ENCODE measurements around the gene CNIH3. TPM values are rescaled to one million over a fixed set of nuclear protein-coding genes. Genes with fewer than 3 reads are reported as not detected.

CNIH3 gene
- total and polyA plus RNA-seq, 5 donors from 2014 or later: 1.4 to 2.6 (median 1.9) TPM

- ATAC-seq (ENCODE audit: low read depth in 2 of 2): no peak
These were observed 31.1 kb upstream of the CNIH3 start for GRCh38 chr1:224585051-224585450.

GRCh38 chr1:224587051-224587450 lies 29.1 kb upstream of the CNIH3 start:
- Histone ChIP-seq H3K27ac (ENCODE audit: insufficient read depth, low read length, poor library complexity, severe bottlenecking) (no peak overlapping the region), H3K27me3 (ENCODE audit: control insufficient read depth, insufficient read depth, low read length) (no peaks in the 10 kb centered on the region), H3K4me3 (ENCODE audit: low read depth, low read length) (no peak overlapping the region), H3K9me3 (ENCODE audit: control insufficient read depth in 2 of 2, low read length in 2 of 2) (no peaks in the 10 kb centered on the region), H3K36me3 (ENCODE audit: control insufficient read depth, insufficient read depth, low read length) (no peaks in the 10 kb centered on the region), H3K4me1 (ENCODE audit: control insufficient read depth, insufficient read depth, low read length, poor library complexity, severe bottlenecking) (no peaks in the 10 kb centered on the region)
- Mint-ChIP-seq H3K27ac (no peak overlapping the region), H3K36me3 (peaks cover 9% of the 10 kb centered on the region), H3K4me1 (no peaks in the 10 kb centered on the region), H3K9me3 (peaks cover 0 to 5% (median 2%) of the 10 kb centered on the region in 7 donors), H3K4me3 (no peak overlapping the region), H3K27me3 (peaks cover 13% of the 10 kb centered on the region)
- no peak for DNase-seq
- no peak for ATAC-seq (ENCODE audit: low read depth in 2 of 2)

More at GRCh38 chr1:224585051-224585450, 31.1 kb upstream of the CNIH3 start:
- Mint-ChIP-seq H3K27me3 (peaks cover 12% of the 10 kb centered on the region), H3K27ac (no peak overlapping the region), H3K4me3 (no peak overlapping the region), H3K4me1 (no peaks in the 10 kb centered on the region), H3K36me3 (peaks cover 9% of the 10 kb centered on the region), H3K9me3 (peaks cover 0 to 4% (median 2%) of the 10 kb centered on the region in 7 donors)
- peaks cover 4% of the 10 kb centered on the region for H3K27me3 ChIP-seq (ENCODE audit: control insufficient read depth, insufficient read depth, low read length)
- no peak for DNase-seq
- H3K27ac ChIP-seq (ENCODE audit: insufficient read depth, low read length, poor library complexity, severe bottlenecking): no peak overlapping the region
- no peaks in the 10 kb centered on the region for H3K36me3 ChIP-seq (ENCODE audit: control insufficient read depth, insufficient read depth, low read length)
- no peaks in the 10 kb centered on the region for H3K4me1 ChIP-seq (ENCODE audit: control insufficient read depth, insufficient read depth, low read length, poor library complexity, severe bottlenecking)
- H3K9me3 ChIP-seq (ENCODE audit: control insufficient read depth in 2 of 2, low read length in 2 of 2): no peaks in the 10 kb centered on the region
- H3K4me3 ChIP-seq (ENCODE audit: low read depth, low read length): no peak overlapping the region

DNA sequence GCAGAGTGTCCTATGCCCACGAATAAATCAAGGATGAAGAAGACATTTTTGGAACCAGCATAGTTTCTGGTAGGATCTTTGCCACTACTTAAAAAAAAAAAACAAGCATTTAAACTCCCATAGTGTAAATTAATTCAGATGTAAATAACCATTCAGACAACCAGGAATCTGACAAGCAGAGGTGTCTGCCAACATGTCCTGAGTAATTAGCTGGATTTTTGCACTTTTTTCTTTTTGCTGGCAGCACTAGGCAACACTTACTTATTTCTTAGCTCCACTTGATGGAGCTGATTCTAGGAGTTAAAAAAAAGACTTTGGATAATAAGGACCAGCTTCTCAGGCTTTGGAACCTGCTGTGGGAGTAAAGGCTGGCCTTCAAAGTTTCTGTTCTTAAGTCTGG lies 27.6 kb upstream of the CNIH3 start:
- no peaks in the 10 kb centered on the region for H3K4me1 Mint-ChIP-seq
- H3K27me3 Mint-ChIP-seq: peaks cover 10% of the 10 kb centered on the region
- ATAC-seq (ENCODE audit: low read depth in 2 of 2): no peak
- no peak overlapping the region for H3K27ac Mint-ChIP-seq
- Histone ChIP-seq H3K27me3 (ENCODE audit: control insufficient read depth, insufficient read depth, low read length) (no peaks in the 10 kb centered on the region), H3K9me3 (ENCODE audit: control insufficient read depth in 2 of 2, low read length in 2 of 2) (no peaks in the 10 kb centered on the region), H3K4me1 (ENCODE audit: control insufficient read depth, insufficient read depth, low read length, poor library complexity, severe bottlenecking) (no peaks in the 10 kb centered on the region), H3K27ac (ENCODE audit: insufficient read depth, low read length, poor library complexity, severe bottlenecking) (no peak overlapping the region), H3K4me3 (ENCODE audit: low read depth, low read length) (no peak overlapping the region), H3K36me3 (ENCODE audit: control insufficient read depth, insufficient read depth, low read length) (no peaks in the 10 kb centered on the region)
- H3K36me3 Mint-ChIP-seq: peaks cover 9% of the 10 kb centered on the region
- H3K9me3 Mint-ChIP-seq: peaks cover 0 to 5% (median 1%) of the 10 kb centered on the region in 7 donors
- no peak overlapping the region for H3K4me3 Mint-ChIP-seq
- DNase-seq: no peak

DNA sequence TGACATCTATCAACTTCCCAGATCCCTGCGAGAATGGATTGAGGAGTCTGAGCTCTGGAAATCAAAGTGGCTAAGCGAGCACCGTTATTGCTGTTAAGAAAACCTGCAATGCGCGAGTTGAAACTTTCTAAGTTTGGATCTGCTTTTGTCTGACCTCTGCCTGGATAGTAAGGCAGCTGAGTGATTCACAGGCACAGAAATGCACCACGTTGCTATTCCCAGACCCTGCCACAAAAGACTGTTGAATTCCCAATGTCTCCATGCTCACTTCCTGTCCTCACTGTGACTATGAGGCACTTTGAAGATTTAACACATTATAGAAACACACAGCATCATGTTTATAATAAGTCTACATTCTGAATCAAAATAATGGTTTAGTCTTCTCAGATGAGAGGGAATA lies 27.1 kb upstream of the CNIH3 start:
- Histone ChIP-seq H3K36me3 (ENCODE audit: control insufficient read depth, insufficient read depth, low read length) (no peaks in the 10 kb centered on the region), H3K27ac (ENCODE audit: insufficient read depth, low read length, poor library complexity, severe bottlenecking) (no peak overlapping the region), H3K27me3 (ENCODE audit: control insufficient read depth, insufficient read depth, low read length) (no peaks in the 10 kb centered on the region), H3K9me3 (ENCODE audit: control insufficient read depth in 2 of 2, low read length in 2 of 2) (no peaks in the 10 kb centered on the region), H3K4me1 (ENCODE audit: control insufficient read depth, insufficient read depth, low read length, poor library complexity, severe bottlenecking) (no peaks in the 10 kb centered on the region), H3K4me3 (ENCODE audit: low read depth, low read length) (no peak overlapping the region)
- ATAC-seq (ENCODE audit: low read depth in 2 of 2): no peak
- Mint-ChIP-seq H3K9me3 (peaks cover 0 to 5% (median 1%) of the 10 kb centered on the region in 7 donors), H3K27ac (no peak overlapping the region), H3K27me3 (peaks cover 10% of the 10 kb centered on the region), H3K36me3 (peaks cover 9% of the 10 kb centered on the region), H3K4me3 (no peak overlapping the region), H3K4me1 (no peaks in the 10 kb centered on the region)
- no peak for DNase-seq

DNA sequence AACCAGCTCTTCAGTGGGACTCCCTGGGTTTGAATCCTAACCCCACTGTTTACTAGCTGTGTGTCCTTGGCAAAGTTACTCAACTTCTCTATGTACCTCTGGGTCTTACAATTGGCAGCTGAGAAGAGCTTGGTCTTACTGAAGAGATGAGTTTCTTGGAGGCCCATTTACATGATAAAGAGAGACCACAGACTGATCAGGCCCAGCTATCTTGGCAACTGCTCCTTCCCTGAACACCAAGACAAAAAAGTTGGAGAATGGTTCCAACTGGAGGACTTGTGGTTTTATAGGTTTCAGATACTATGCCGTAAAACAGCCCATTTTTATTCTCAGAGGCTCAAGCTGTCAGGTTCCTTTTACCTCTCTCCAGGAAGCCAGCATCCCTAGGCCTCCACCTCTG lies 24.8 kb upstream of the CNIH3 start:
- ATAC-seq (ENCODE audit: low read depth in 2 of 2): no peak
- Mint-ChIP-seq H3K9me3 (peaks cover 0 to 5% (median 0%) of the 10 kb centered on the region in 7 donors), H3K4me3 (no peak overlapping the region), H3K27ac (no peak overlapping the region), H3K36me3 (peaks cover 9% of the 10 kb centered on the region), H3K4me1 (no peaks in the 10 kb centered on the region), H3K27me3 (peaks cover 6% of the 10 kb centered on the region)
- Histone ChIP-seq H3K9me3 (ENCODE audit: control insufficient read depth in 2 of 2, low read length in 2 of 2) (no peaks in the 10 kb centered on the region), H3K4me3 (ENCODE audit: low read depth, low read length) (no peak overlapping the region), H3K4me1 (ENCODE audit: control insufficient read depth, insufficient read depth, low read length, poor library complexity, severe bottlenecking) (no peaks in the 10 kb centered on the region), H3K36me3 (ENCODE audit: control insufficient read depth, insufficient read depth, low read length) (no peaks in the 10 kb centered on the region), H3K27me3 (ENCODE audit: control insufficient read depth, insufficient read depth, low read length) (no peaks in the 10 kb centered on the region), H3K27ac (ENCODE audit: insufficient read depth, low read length, poor library complexity, severe bottlenecking) (no peak overlapping the region)
- DNase-seq: no peak

DNA sequence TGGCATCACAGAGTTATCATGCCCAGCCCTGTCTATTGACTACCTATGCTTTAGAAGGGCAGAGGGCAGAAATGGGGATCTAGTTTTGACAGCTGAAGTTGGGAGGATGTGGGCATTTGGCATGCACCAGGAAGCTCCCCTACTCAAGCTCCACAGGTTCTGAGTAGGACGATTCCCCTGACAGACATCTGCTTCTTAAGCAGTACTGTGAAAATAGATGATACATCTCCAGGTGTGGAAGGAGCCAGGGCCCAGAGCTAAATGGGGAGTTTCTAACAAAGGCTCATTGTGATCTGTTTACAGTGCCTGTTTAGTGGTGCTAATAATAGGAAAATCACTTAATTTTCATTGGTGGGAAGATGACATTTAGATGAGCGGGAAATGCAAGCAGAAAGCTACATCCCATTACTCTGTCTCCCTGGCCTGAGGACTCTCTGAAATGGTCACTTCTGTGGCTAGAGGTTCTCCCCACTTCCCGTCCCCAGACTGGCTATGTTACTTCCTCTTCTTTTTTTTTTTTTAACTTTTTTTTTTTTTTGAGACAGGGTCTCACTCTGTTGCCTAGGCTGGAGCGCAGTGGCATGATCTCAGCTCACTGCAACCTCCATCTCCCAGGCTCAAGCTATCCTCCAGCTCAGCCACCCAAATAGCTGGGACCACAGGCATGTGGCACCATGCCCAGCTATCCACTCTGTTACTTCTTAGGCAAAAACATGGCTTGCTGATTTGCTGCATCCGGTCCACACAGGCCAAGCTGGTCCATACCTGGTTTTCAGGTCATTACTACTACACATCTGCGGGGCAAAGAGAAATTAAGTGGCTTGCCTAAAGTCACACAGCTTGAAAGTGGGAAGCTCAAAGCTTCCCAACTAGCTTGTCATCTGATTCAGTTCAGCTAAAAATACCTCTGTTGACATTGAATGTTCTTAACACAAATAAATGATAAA lies 23.2 kb upstream of the CNIH3 start:
- Mint-ChIP-seq H3K36me3 (peaks cover 5% of the 10 kb centered on the region), H3K9me3 (peaks cover 0 to 5% (median 0%) of the 10 kb centered on the region in 7 donors), H3K27me3 (peaks cover 14% of the 10 kb centered on the region), H3K27ac (peak overlapping the region in 1 of 3 donors; percentile 49), H3K4me3 (no peak overlapping the region), H3K4me1 (no peaks in the 10 kb centered on the region)
- H3K4me3 ChIP-seq (ENCODE audit: low read depth, low read length): no peak overlapping the region
- no peaks in the 10 kb centered on the region for H3K27me3 ChIP-seq (ENCODE audit: control insufficient read depth, insufficient read depth, low read length)
- H3K9me3 ChIP-seq (ENCODE audit: control insufficient read depth in 2 of 2, low read length in 2 of 2): no peaks in the 10 kb centered on the region
- H3K27ac ChIP-seq (ENCODE audit: insufficient read depth, low read length, poor library complexity, severe bottlenecking): no peak overlapping the region
- ATAC-seq (ENCODE audit: low read depth in 2 of 2) (no peak), DNase-seq (peak in 1 of 3 donors; percentile 5)
- no peaks in the 10 kb centered on the region for H3K36me3 ChIP-seq (ENCODE audit: control insufficient read depth, insufficient read depth, low read length)
- no peaks in the 10 kb centered on the region for H3K4me1 ChIP-seq (ENCODE audit: control insufficient read depth, insufficient read depth, low read length, poor library complexity, severe bottlenecking)

DNA sequence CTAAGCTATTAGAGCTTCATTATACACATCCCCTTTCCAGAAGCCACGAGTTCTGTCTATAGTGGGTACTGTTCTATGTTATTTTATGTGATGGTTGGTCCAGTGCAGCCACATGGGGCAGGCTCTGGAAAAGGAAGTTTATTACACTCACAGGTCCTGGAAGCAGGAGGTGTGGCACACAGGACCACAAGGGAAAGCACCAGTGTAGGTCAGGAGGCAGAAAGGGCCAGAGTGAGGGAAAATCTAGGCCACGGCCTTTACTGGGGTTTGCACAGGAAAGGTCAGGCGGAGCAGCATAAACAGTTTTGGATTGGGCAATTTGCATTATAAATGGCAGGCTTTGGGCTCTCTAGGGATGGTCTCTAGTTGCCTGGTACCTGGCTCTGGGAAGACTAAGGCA lies 21.8 kb upstream of the CNIH3 start:
- no peaks in the 10 kb centered on the region for H3K27me3 ChIP-seq (ENCODE audit: control insufficient read depth, insufficient read depth, low read length)
- ATAC-seq (ENCODE audit: low read depth in 2 of 2): no peak
- no peak for DNase-seq
- H3K4me3 Mint-ChIP-seq: no peak overlapping the region
- H3K27me3 Mint-ChIP-seq: peaks cover 23% of the 10 kb centered on the region
- peaks cover 0 to 3% (median 0%) of the 10 kb centered on the region in 7 donors for H3K9me3 Mint-ChIP-seq
- H3K27ac Mint-ChIP-seq: no peak overlapping the region
- no peaks in the 10 kb centered on the region for H3K4me1 ChIP-seq (ENCODE audit: control insufficient read depth, insufficient read depth, low read length, poor library complexity, severe bottlenecking)
- H3K4me3 ChIP-seq (ENCODE audit: low read depth, low read length): no peak overlapping the region
- no peaks in the 10 kb centered on the region for H3K4me1 Mint-ChIP-seq
- no peak overlapping the region for H3K27ac ChIP-seq (ENCODE audit: insufficient read depth, low read length, poor library complexity, severe bottlenecking)
- no peaks in the 10 kb centered on the region for H3K36me3 ChIP-seq (ENCODE audit: control insufficient read depth, insufficient read depth, low read length)
- H3K36me3 Mint-ChIP-seq: no peaks in the 10 kb centered on the region
- no peaks in the 10 kb centered on the region for H3K9me3 ChIP-seq (ENCODE audit: control insufficient read depth in 2 of 2, low read length in 2 of 2)

DNA sequence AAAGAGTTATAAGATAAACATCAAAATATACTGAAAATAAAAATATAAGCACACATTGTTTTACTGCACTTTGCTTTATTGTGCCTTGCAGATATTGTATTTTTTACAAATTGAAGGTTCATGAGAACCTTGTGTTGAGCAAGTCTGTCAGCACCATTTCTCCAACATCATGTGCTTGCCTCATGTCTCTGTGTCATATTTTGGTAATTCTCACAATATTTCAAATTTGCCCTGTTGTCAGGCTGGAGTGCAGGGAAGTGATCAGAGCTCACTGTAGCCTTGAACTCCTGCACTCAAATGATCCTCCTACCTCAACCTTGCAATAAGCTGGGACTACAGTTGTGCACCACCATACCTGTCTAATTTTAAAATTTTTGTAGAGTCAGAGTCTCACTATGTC lies 21.3 kb upstream of the CNIH3 start:
- H3K36me3 ChIP-seq (ENCODE audit: control insufficient read depth, insufficient read depth, low read length): no peaks in the 10 kb centered on the region
- no peaks in the 10 kb centered on the region for H3K36me3 Mint-ChIP-seq
- no peaks in the 10 kb centered on the region for H3K27me3 ChIP-seq (ENCODE audit: control insufficient read depth, insufficient read depth, low read length)
- no peak overlapping the region for H3K4me3 Mint-ChIP-seq
- peaks cover 0 to 3% (median 0%) of the 10 kb centered on the region in 7 donors for H3K9me3 Mint-ChIP-seq
- no peak for ATAC-seq (ENCODE audit: low read depth in 2 of 2)
- peaks cover 23% of the 10 kb centered on the region for H3K27me3 Mint-ChIP-seq
- no peak overlapping the region for H3K27ac ChIP-seq (ENCODE audit: insufficient read depth, low read length, poor library complexity, severe bottlenecking)
- no peaks in the 10 kb centered on the region for H3K4me1 Mint-ChIP-seq
- H3K4me1 ChIP-seq (ENCODE audit: control insufficient read depth, insufficient read depth, low read length, poor library complexity, severe bottlenecking): no peaks in the 10 kb centered on the region
- H3K4me3 ChIP-seq (ENCODE audit: low read depth, low read length): no peak overlapping the region
- no peaks in the 10 kb centered on the region for H3K9me3 ChIP-seq (ENCODE audit: control insufficient read depth in 2 of 2, low read length in 2 of 2)
- H3K27ac Mint-ChIP-seq: no peak overlapping the region
- DNase-seq: no peak
